SK-N-SH treated with all-trans-retinoic acid at 6 μM for 48 hours (cell line): Measurements from ENCODE around the gene ABHD2.

Experiments
- ATAC-seq: fragments of 200-7000 bp; cut with Tn5 transposase; 3 replicates; pipeline ENCODE4 v1.9.1; 2020; ENCODE audit warnings: mild to moderate bottlenecking, moderate library complexity
- ARNTL ChIP-seq: fragments of 450-650 bp; formaldehyde crosslinking; IDR thresholded peaks from 2 replicates; pipeline ENCODE4 v1.5.0; 2020; ENCODE audit warnings: low read depth, mild to moderate bottlenecking, moderate library complexity, borderline replicate concordance
- BACH2 ChIP-seq: fragments of 250-450 bp; sonication (Bioruptor Pico); IDR thresholded peaks from 2 replicates; pipeline ENCODE4 v1.9.0; 2021; ENCODE audit warnings: mild to moderate bottlenecking, borderline replicate concordance
- CSDC2 ChIP-seq: fragments of 250-450 bp; sonication (Bioruptor Pico); IDR thresholded peaks from 2 replicates; pipeline ENCODE4 v1.5.0; 2020; ENCODE audit warnings: mild to moderate bottlenecking, moderate library complexity
- ESRRG ChIP-seq: fragments of 250-450 bp; sonication (Bioruptor Pico); IDR thresholded peaks from 2 replicates; pipeline ENCODE4 v1.6.1; 2021; ENCODE audit warnings: mild to moderate bottlenecking
- GLIS3 ChIP-seq: fragments of 250-450 bp; sonication (Bioruptor Pico); IDR thresholded peaks from 2 replicates; pipeline ENCODE4 v1.5.0; 2020; ENCODE audit warnings: mild to moderate bottlenecking, moderate library complexity
- ISL1 ChIP-seq: fragments of 250-450 bp; sonication (Bioruptor Pico); IDR thresholded peaks from 2 replicates; pipeline ENCODE4 v2.1.2; 2022; ENCODE audit warnings: mild to moderate bottlenecking, moderate library complexity
- PPARA ChIP-seq: fragments of 250-450 bp; sonication (Bioruptor Pico); IDR thresholded peaks from 2 replicates; pipeline ENCODE4 v1.5.0; 2020; ENCODE audit warnings: mild to moderate bottlenecking, borderline replicate concordance
- RARB ChIP-seq: fragments of 250-450 bp; sonication (Bioruptor Pico); IDR thresholded peaks from 2 replicates; pipeline ENCODE4 v1.8.0; 2021; ENCODE audit warnings: mild to moderate bottlenecking, moderate library complexity
- ZC3H10 ChIP-seq: fragments of 250-450 bp; sonication (Bioruptor Pico); IDR thresholded peaks from 2 replicates; pipeline ENCODE4 v1.5.1; 2021; ENCODE audit warnings: mild to moderate bottlenecking, moderate library complexity
- ZFP3 ChIP-seq: fragments of 250-450 bp; sonication (Bioruptor Pico); IDR thresholded peaks from 2 replicates; pipeline ENCODE4 v1.5.0; 2020; ENCODE audit warnings: mild to moderate bottlenecking, moderate library complexity
- ZFP30 ChIP-seq: fragments of 450-650 bp; formaldehyde crosslinking; IDR thresholded peaks from 2 replicates; pipeline ENCODE4 v1.5.0; 2022; ENCODE audit warnings: mild to moderate bottlenecking, moderate library complexity
- ZNF565 ChIP-seq: fragments of 450-650 bp; formaldehyde crosslinking; conservative IDR thresholded peaks from 2 replicates; pipeline ENCODE4 v1.5.0; 2020; ENCODE audit warnings: low read depth, mild to moderate bottlenecking, moderate library complexity
- ZNF70 ChIP-seq: fragments of 450-650 bp; formaldehyde crosslinking; IDR thresholded peaks from 2 replicates; pipeline ENCODE4 v1.5.0; 2020; ENCODE audit warnings: mild to moderate bottlenecking, moderate library complexity
- ZNF8 ChIP-seq: fragments of 450-650 bp; formaldehyde crosslinking; IDR thresholded peaks from 2 replicates; pipeline ENCODE4 v1.5.0; 2020; ENCODE audit warnings: mild to moderate bottlenecking, moderate library complexity
- TF ChIP-seq, protein P1 (sequence below): fragments of 250-450 bp; sonication (Bioruptor Pico); IDR thresholded peaks from 2 replicates; pipeline ENCODE4 v1.5.0; 2020; ENCODE audit warnings: mild to moderate bottlenecking, moderate library complexity
- TF ChIP-seq, protein P2 (sequence below): fragments of 250-450 bp; sonication (Bioruptor Pico); IDR thresholded peaks from 2 replicates; pipeline ENCODE4 v1.8.0; 2020; ENCODE audit warnings: mild to moderate bottlenecking, moderate library complexity, borderline replicate concordance
- TF ChIP-seq, protein P3 (sequence below): fragments of 250-450 bp; sonication (Bioruptor Pico); IDR thresholded peaks from 2 replicates; pipeline ENCODE4 v1.5.1; 2020; ENCODE audit warnings: low read depth, mild to moderate bottlenecking, moderate library complexity
- TF ChIP-seq, protein P4 (sequence below): fragments of 250-450 bp; sonication (Bioruptor Pico); IDR thresholded peaks from 2 replicates; pipeline ENCODE4 v1.8.0; 2021; ENCODE audit warnings: low read depth, mild to moderate bottlenecking, moderate library complexity, borderline replicate concordance

Gene ABHD2

DNA sequence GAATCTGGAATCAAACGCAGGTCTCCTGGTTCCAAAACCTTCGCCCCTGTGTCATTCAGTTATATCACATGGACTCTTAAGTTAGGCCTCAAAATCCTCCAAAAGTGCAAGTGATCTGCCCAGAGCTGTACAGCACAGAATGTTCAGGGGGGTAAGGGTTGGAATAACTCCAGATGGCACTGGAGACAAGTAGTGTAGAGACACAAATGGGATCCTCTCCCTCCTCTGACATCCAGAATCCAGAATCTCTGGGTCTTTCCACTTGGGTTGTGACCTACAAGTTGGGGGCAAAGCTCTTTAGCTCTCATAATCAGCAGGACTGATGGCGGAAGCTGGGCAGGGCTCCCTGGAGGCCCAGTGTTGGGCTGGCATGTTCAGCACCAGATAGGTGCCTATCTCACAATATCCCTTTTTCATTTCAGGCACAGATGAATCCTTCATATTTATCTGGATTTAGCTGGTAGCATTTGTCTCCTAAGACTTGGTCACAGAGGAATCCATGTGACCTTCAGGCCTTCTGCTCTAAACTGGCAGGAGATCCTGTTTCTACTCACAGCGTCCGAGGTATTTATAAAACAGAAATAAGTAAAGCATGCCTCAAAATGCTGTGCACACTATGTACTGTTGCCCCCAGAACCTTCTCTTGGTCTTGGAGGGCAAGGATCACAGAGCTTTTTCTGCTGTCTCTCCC is 15.4 kb downstream of the ABHD2 start:
- no peak for TF ChIP-seq ZFP30 (CRISPR knock-in tag)
- no peak for TF ChIP-seq ZNF8 (CRISPR knock-in tag)
- TF ChIP-seq ARNTL (CRISPR knock-in tag): no peak
- TF ChIP-seq BACH2 (CRISPR knock-in tag): no peak
- TF ChIP-seq ZFP3 (CRISPR knock-in tag): no peak
- TF ChIP-seq ZNF565 (CRISPR knock-in tag): no peak
- no peak for ATAC-seq

DNA sequence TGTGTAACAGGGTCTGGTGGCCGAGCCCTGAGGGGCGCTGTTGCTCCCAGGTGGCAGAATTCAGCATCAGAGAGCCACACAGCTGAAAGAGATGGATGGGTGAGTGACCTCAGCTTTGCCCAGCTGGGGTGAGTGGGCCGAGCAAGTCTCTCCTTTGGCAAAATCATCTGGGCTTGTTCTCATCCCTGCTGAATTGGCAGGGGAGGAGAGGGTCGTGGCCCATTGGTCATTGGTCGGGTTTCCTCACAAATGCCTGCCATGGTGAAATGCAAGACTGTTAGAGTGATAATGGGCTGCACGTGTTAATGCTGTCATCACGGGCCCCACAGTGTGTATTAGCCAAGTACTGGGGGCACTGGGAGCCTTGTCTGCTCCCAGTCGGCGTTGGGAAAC is 15.9 kb downstream of the ABHD2 start:
- TF ChIP-seq, protein P1, sequence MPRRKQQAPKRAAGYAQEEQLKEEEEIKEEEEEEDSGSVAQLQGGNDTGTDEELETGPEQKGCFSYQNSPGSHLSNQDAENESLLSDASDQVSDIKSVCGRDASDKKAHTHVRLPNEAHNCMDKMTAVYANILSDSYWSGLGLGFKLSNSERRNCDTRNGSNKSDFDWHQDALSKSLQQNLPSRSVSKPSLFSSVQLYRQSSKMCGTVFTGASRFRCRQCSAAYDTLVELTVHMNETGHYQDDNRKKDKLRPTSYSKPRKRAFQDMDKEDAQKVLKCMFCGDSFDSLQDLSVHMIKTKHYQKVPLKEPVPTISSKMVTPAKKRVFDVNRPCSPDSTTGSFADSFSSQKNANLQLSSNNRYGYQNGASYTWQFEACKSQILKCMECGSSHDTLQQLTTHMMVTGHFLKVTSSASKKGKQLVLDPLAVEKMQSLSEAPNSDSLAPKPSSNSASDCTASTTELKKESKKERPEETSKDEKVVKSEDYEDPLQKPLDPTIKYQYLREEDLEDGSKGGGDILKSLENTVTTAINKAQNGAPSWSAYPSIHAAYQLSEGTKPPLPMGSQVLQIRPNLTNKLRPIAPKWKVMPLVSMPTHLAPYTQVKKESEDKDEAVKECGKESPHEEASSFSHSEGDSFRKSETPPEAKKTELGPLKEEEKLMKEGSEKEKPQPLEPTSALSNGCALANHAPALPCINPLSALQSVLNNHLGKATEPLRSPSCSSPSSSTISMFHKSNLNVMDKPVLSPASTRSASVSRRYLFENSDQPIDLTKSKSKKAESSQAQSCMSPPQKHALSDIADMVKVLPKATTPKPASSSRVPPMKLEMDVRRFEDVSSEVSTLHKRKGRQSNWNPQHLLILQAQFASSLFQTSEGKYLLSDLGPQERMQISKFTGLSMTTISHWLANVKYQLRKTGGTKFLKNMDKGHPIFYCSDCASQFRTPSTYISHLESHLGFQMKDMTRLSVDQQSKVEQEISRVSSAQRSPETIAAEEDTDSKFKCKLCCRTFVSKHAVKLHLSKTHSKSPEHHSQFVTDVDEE: no peak
- TF ChIP-seq ZNF8 (CRISPR knock-in tag) (no peak), ESRRG (no peak), ISL1 (CRISPR knock-in tag) (no peak), CSDC2 (CRISPR knock-in tag) (no peak), BACH2 (CRISPR knock-in tag) (no peak), ZNF70 (CRISPR knock-in tag) (no peak), GLIS3 (CRISPR knock-in tag) (no peak), ZNF565 (CRISPR knock-in tag) (no peak), ZFP3 (CRISPR knock-in tag) (no peak), ZC3H10 (CRISPR knock-in tag) (no peak)
- TF ChIP-seq, protein P2, sequence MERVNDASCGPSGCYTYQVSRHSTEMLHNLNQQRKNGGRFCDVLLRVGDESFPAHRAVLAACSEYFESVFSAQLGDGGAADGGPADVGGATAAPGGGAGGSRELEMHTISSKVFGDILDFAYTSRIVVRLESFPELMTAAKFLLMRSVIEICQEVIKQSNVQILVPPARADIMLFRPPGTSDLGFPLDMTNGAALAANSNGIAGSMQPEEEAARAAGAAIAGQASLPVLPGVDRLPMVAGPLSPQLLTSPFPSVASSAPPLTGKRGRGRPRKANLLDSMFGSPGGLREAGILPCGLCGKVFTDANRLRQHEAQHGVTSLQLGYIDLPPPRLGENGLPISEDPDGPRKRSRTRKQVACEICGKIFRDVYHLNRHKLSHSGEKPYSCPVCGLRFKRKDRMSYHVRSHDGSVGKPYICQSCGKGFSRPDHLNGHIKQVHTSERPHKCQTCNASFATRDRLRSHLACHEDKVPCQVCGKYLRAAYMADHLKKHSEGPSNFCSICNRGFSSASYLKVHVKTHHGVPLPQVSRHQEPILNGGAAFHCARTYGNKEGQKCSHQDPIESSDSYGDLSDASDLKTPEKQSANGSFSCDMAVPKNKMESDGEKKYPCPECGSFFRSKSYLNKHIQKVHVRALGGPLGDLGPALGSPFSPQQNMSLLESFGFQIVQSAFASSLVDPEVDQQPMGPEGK: no peak
- TF ChIP-seq, protein P3, sequence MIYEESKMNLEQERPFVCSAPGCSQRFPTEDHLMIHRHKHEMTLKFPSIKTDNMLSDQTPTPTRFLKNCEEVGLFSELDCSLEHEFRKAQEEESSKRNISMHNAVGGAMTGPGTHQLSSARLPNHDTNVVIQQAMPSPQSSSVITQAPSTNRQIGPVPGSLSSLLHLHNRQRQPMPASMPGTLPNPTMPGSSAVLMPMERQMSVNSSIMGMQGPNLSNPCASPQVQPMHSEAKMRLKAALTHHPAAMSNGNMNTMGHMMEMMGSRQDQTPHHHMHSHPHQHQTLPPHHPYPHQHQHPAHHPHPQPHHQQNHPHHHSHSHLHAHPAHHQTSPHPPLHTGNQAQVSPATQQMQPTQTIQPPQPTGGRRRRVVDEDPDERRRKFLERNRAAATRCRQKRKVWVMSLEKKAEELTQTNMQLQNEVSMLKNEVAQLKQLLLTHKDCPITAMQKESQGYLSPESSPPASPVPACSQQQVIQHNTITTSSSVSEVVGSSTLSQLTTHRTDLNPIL (CRISPR knock-in tag): no peak
- TF ChIP-seq, protein P4, sequence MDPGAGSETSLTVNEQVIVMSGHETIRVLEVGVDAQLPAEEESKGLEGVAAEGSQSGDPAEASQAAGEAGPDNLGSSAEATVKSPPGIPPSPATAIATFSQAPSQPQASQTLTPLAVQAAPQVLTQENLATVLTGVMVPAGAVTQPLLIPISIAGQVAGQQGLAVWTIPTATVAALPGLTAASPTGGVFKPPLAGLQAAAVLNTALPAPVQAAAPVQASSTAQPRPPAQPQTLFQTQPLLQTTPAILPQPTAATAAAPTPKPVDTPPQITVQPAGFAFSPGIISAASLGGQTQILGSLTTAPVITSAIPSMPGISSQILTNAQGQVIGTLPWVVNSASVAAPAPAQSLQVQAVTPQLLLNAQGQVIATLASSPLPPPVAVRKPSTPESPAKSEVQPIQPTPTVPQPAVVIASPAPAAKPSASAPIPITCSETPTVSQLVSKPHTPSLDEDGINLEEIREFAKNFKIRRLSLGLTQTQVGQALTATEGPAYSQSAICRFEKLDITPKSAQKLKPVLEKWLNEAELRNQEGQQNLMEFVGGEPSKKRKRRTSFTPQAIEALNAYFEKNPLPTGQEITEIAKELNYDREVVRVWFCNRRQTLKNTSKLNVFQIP (CRISPR knock-in tag): no peak
- ATAC-seq: no peak

DNA sequence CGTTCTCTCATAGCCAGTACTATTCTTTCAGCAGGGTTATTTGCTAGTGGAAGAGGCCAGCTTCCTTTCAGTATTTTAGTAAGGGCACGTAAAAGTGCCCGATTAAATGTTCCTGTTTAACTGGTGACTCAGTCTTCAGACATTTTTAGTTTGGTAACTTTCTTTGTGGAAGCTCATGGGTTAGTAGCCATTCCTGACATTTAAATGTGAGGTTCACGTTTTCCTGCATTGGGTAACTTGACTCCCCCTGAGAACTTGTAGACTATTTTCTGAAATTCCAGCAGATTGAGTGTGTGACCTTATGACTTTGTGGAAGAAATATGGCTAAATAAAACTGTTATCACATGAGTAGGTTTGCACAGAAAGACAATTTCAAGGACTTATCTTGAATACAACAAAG is 16.9 kb downstream of the ABHD2 start:
- ATAC-seq: peak; percentile 70
- TF ChIP-seq GLIS3 (CRISPR knock-in tag) (no peak), RARB (no peak), ZNF70 (CRISPR knock-in tag) (no peak), ZNF8 (CRISPR knock-in tag) (no peak), PPARA (no peak), CSDC2 (CRISPR knock-in tag) (no peak), ISL1 (CRISPR knock-in tag) (peak; percentile 49), ARNTL (CRISPR knock-in tag) (no peak), ZFP30 (CRISPR knock-in tag) (no peak), ZNF565 (CRISPR knock-in tag) (no peak)
- TF ChIP-seq, protein P2: 0 out of 2 replicates have a peak, but pooled peaks have one; percentile 40
- TF ChIP-seq, protein P3 (CRISPR knock-in tag): no peak
- TF ChIP-seq, protein P4 (CRISPR knock-in tag): no peak
- TF ChIP-seq, protein P1: no peak
